CD4-positive, alpha-beta T cell treated with Interleukin-21 for 1 hour (primary cell): ENCODE measurements around the gene CCDC92.

Experiments used
- DNase-seq: peaks from one replicate; pipeline ENCODE4 v3.0.0-alpha.2; 2020

CCDC92 gene

DNA sequence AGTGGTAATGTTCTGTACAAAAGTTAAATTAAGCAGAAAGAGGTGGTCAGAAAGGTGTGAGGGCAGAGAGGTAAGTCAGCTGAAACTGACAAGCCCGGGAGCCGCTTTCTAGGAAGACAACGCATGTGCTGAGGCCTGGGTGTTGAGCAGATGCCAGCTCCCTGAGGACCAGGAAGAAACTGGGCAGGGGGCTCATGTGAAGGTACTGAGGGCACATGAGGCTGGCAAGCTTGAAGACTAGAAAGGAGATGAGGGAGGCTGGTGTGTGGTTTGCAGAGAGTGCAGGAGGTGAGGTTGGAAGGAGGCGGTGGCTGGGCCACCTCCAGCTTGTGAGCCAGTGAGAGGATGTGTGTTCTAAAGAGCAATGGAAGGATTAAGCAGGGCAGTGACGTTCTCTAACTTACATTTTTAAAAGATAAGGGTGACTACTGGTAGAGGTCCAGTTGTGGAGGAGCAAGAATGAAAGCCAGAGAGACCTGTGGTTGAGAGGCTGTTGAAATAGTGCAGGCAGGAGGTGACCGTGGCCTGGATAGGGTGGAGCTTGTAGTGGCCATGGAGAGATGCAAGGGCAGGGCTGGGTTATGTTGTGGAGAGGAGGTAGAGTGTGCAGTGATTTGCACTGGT is 29.5 kb upstream of the CCDC92 start:
- no peak for DNase-seq

DNA sequence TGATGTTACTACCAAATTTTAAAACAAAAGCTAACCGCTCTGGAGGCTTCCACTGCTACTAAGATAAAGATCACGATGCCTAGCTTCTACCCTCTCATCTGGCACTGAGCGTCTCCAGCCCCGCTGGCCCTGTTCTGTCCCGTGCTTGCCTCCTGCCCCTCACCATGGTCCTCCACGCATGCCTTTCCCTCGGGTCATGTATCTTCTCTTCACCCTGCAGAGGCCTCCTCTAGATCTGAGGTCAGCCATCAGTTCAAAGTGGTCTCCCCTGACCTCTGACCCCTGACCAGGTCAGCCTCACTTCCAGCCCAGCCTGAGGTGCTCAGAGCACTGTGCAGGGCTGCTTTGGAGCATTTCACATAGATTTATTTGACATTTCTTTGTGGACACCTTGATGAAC is 28.7 kb upstream of the CCDC92 start:
- DNase-seq, result no peak

DNA sequence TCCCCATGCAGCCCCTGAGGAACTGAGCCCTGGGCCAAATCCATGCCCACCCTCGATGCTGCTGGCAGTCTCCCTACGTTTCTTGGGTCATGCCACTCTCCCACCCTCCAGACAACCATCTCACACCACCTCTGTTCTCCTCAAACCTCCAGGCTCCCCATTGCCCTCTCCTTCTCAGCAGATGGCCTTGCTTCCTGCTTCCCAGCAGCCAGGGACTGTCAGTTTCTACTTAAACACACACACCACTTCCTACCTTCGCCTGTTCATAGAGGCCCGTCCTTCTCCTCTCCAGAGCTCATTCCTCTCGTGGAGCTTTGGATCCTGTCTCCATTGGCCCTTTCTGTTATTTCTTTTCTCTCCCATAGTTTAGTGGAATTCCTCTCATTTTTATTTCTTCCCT is 27.5 kb upstream of the CCDC92 start:
- DNase-seq, result no peak

GRCh38 chr12:123998991-123999359 is 26.3 kb upstream of the CCDC92 start:
- DNase-seq, result no peak

GRCh38 chr12:123998344-123998990 is 25.8 kb upstream of the CCDC92 start:
- no peak for DNase-seq

- no peak for DNase-seq
These were observed 25.3 kb upstream of the CCDC92 start for GRCh38 chr12:123997908-123998307.

- no peak for DNase-seq
These were observed 24.6 kb upstream of the CCDC92 start for GRCh38 chr12:123997033-123997822.

DNA sequence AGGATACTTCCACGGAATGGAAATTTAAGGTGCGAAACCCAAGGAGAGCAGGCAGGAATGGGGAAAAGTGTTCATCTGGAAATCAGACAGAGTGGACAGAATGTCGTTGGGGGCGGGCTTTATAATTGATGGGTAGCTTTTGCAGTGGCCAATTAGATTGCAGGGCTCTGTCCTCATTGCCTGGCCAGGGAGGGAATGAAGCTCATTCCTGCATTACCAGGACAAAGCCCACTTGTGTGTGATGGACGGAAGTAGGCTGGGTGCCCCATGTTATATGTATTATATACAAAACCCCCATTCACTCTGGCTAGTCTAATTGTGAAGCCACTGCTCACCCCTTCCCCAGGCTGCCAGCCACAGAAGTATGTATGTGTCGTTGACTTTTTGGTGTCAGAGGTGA is 23.9 kb upstream of the CCDC92 start:
- no peak for DNase-seq

DNA sequence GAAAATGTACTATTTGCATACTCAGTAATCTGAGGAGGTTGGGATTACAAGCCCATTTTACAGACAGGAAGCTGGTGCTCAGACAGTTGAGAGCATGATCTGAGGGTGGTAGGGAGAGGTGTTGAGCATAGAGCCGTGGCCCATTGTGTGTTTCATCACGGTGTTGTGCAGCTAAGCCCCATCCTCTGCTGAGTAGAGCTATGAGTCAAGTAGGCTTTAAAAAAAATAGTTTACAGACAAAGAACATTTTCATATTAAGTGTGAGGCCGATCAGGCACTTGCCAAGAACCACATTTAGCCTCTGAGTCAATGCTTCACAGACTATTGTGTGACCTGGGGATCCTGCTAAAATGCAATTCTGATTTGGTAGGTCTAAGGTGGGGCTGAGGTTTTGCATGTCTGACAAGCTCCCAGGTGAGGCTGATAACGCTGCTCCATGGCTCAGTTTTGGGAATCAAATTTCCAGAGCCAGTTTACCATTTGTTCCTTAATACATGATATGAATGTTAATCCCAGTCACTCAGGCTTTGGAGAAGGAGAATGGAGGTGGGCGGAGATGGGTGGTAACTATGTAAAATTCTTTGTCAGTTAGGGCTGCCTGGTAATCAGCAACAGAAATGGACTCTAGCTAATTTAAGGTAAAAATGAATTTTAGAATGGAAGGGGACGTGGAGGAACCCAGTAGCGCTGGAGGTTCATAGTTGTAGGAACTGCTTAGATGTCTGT is 22.6 kb upstream of the CCDC92 start:
- DNase-seq, result no peak

GRCh38 chr12:123992118-123992825 is 19.6 kb upstream of the CCDC92 start:
- DNase-seq, result no peak

DNA sequence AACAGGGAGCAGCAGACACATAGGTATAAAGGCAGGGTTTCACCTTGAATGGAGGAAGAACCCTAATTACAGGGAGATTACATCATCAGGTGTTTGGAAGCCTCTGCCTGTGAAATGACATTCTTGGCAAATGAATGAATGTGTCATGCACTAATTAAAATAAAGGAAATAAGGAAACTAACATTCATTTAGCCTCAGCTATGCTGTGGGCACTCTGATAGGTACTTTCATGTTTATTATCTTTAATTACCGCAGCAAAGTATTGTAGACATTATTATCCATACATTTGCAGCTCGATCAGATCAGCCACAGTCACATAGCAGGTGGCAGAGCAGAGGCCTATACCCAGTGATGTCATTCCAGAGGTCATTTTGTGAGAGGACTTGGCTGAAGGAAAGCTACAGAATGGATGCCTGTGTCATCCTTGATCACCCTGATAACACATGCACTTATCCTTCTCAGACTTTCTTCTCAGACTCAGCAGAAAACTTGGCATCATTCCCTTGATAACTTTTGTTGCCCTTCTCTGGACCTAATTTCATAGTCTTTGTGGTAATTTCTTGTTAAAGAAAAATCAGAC is 18.8 kb upstream of the CCDC92 start:
- DNase-seq, result no peak

GRCh38 chr12:123990511-123990910 is 17.9 kb upstream of the CCDC92 start:
- no peak for DNase-seq

DNA sequence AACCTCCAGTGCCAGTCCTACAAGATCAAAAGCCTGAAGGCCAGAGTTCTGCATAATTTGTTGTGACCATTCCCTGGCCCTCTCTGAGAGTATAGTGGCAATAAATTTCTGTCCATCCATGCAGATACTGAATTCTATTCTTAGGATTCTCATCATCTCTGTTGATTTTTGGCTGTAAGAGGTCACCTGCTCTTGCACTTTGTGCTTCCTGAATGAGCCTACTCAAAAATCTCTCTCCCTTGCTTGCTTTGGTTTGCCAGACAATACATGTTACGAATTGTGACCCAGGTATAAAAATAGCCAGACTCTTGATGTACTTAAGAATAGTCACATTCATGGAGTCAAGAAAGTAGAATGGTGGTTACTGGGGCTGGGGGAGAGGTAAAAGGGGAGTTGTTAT is 17.1 kb upstream of the CCDC92 start:
- DNase-seq, result no peak

- no peak for DNase-seq
These were observed 16.5 kb upstream of the CCDC92 start for GRCh38 chr12:123989168-123989567.

DNA sequence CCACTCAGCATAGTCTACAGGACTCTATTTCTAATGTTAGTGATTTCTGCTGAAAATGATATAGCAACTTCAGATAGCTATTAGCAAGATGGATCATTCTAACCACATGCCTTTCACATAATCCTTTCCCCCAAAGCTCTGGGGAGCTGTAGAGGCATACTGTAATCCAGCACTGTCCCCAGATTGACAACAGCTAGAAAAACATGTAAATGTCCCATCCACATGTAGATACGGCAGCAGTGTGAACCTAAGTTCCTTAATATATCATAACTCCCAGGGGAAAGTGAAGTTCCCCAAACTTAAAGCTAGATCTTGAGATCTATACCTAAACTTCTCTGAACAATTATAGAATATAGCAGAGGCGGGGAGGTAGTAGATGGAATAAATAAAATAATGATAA is 14.4 kb upstream of the CCDC92 start:
- DNase-seq, result no peak

DNA sequence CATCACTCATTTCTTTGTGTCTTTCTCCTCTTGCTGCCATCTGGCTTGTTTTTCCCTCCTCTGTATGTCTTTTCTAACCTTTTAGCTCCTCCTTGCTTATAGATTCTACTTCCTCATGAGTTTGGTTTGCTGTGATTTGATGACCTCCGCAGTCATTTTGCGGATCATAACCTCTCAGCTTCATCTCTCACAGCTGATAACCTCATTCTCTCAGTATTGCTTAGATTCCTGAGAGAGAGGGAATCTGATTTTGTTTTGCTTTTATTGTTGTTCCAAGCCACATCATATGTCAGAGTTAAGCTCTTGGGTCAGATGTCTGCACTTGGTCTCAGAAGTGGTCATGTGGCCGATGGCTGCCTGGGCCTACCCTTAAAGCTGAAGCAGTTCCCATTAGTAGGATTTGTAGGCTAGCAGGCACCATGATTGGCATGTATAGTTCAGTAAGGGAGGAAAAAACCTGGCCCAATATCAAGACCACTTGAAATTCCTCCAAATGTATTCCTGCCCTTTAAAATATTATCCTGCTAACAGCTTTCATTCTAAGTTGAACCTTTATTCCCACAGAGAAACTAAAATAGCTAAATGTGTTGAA is 13.8 kb upstream of the CCDC92 start:
- no peak for DNase-seq

GRCh38 chr12:123984903-123985302 is 12.3 kb upstream of the CCDC92 start:
- DNase-seq, result no peak

DNA sequence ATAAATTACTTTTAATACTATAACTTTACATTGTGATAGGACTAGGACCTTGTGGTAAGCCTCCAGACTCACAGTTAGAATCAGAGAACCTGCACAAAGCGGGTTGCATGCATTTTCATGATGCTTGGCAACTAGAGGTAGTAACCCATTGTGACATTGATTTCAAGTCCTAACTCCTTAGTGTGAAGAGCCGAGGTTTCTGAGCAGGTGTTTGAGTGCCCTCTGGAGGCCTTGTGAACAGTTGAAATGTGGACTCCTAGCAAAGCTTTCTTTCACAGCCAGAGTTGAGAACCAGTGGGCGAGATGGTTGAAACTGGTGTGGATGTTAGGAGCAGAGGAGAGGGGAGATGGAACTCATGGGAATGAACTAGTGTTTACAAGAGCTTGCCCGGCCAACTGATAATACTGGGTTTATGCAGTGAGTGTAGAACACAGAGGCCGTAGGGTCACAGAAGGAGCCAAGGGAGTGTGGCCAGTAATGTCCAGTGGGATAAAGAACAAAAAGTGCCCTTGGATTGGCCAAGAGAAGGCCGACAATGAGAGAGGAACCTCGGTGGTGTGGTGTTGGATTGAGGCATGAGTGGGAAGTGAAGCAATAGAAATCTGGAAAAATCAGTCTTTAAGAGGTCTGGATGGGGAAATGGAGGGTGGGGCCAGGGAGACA is 11.3 kb upstream of the CCDC92 start:
- DNase-seq, result peak; percentile 69

DNA sequence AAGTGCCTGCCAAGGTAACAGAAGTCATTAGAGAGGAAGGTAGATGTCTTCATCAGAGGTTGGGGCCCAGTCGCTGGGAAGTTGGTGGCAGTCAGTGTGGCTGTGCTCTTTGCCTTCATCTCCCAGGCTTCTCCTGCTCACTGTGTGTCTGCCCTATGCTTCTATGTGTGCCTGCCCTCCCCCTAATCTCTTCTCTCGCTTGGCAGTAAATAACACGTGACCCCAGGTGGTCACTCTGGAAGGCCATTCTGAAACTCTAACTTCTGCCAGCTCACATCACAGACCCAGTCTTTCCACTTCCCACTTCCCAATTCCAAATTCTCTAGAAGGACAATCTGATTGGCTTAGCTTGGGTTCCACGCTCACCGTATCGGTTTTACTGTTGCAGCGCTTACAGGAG is 9.6 kb upstream of the CCDC92 start:
- DNase-seq, result no peak

- DNase-seq, result no peak
These were observed 6.9 kb upstream of the CCDC92 start for GRCh38 chr12:123979566-123979965.

DNA sequence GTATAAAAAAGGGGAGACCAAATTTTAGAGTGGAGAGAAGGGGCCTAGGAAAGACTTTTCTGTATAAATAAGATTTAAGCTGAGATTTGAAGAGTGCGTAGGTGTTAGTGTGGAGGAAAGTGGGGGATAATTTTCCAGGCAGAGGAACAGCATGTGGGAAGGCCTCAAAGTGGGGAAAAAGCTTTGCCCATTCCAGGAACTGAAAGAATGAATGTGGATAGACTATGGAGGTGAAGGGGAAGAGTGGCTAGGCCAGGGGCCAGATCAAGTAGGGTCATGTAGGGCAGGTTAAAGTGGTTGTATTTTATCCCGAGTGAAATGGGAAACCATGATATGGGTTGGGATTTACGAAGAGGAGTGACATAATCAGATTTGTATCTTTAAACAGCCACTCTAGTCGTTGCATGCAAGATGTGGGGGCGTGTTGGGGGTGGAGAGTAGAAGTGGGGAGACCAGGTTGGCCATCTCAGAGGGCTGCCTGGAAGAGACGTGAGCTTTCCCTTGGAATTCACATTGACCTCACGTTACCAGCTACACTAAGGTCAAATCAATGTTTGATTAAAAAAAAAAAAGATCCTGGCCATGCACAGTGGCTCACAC is 3.7 kb upstream of the CCDC92 start:
- no peak for DNase-seq
